ENCODE results near the gene MLXIP.
"Not testable (repeated sequence)": the region's sequence is repeated elsewhere in the genome, so short reads cannot be mapped to it uniquely, and the experiment has no call there.

The MLXIP gene

GRCh38 chr12:122166422-122167349 lies 88.1 kb downstream of the MLXIP start:
- no peak for TF ChIP-seq CTCF (conservative IDR thresholded peaks at IDR 0.05; ENCODE audit: low read length)
- no peak for DNase-seq (ENCODE audit: low read depth)
- H3K4me3 ChIP-seq (ENCODE audit: low read length): no peak overlapping the region

- DNase-seq (ENCODE audit: low read depth): no peak
- H3K4me3 ChIP-seq (ENCODE audit: low read length): no peak overlapping the region
- TF ChIP-seq CTCF (conservative IDR thresholded peaks at IDR 0.05; ENCODE audit: low read length): no peak
Measured at GRCh38 chr12:122167356-122167925, 88.9 kb downstream of the MLXIP start.

GRCh38 chr12:122168492-122168891 lies 89.9 kb downstream of the MLXIP start:
- DNase-seq (ENCODE audit: low read depth): no peak
- no peak for TF ChIP-seq CTCF (conservative IDR thresholded peaks at IDR 0.05; ENCODE audit: low read length)
- H3K4me3 ChIP-seq (ENCODE audit: low read length): no peak overlapping the region

GRCh38 chr12:122171399-122171798 lies 92.8 kb downstream of the MLXIP start:
- no peak overlapping the region for H3K4me3 ChIP-seq (ENCODE audit: low read length)
- no peak for TF ChIP-seq CTCF (conservative IDR thresholded peaks at IDR 0.05; ENCODE audit: low read length)
- no peak for DNase-seq (ENCODE audit: low read depth)

- DNase-seq (ENCODE audit: low read depth): no peak
- H3K4me3 ChIP-seq (ENCODE audit: low read length): no peak overlapping the region
- TF ChIP-seq CTCF (conservative IDR thresholded peaks at IDR 0.05; ENCODE audit: low read length): no peak
Measured at GRCh38 chr12:122172262-122172939, 93.8 kb downstream of the MLXIP start.

- H3K4me3 ChIP-seq (ENCODE audit: low read length): no peak within 1 kb of the TSS
- no peak for TF ChIP-seq CTCF (conservative IDR thresholded peaks at IDR 0.05; ENCODE audit: low read length)
- no peak for DNase-seq (ENCODE audit: low read depth)
Measured at GRCh38 chr12:122174155-122174845, 95.7 kb downstream of the MLXIP start, which contains the start of gene IL31. IL31 (minus strand) TSS chr12:122174221; CDS start chr12:122174172, 49 bp downstream.

GRCh38 chr12:122176473-122176872 lies 97.9 kb downstream of the MLXIP start:
- not testable (repeated sequence) for DNase-seq (ENCODE audit: low read depth); H3K4me3 ChIP-seq (ENCODE audit: low read length)

Data from AG10803 (cell line).